Thyroid gland (tissue), 4 donors: ENCODE measurements around the gene STAC2. TPM values are rescaled to one million over a fixed set of nuclear protein-coding genes. Genes with fewer than 3 reads are reported as not detected.

Experiments
- DNase-seq, 2 donors: peaks; one replicate each; pipeline ENCODE4 v3.0.0-alpha.2; 2019
- H3K27ac ChIP-seq, 3 donors: fragments of 200-600 bp; sonication (generic); 1 replicate in 2 of 3; 2 replicates in 1 of 3; pipeline ENCODE4 v1.5.1; 2016 to 2019; ENCODE audit warnings: mild to moderate bottlenecking in 1 of 3, moderate library complexity in 1 of 3
- H3K27me3 ChIP-seq: fragments of 200-600 bp; sonication (generic); one replicate; pipeline ENCODE4 v1.5.1; 2019
- H3K36me3 ChIP-seq, 2 donors: fragments of 200-600 bp; sonication (generic); one replicate each; pipeline ENCODE4 v1.5.1; 2016 to 2019
- H3K4me1 ChIP-seq, 2 donors: fragments of 200-600 bp; sonication (generic); one replicate each; pipeline ENCODE4 v1.5.1; 2017 to 2019
- H3K4me3 ChIP-seq, 3 donors: fragments of 200-600 bp; sonication (generic); replicated peaks in 1 of 3; 1 replicate in 2 of 3; 2 replicates in 1 of 3; pipeline ENCODE4 v1.5.1; 2016; ENCODE audit warnings: mild to moderate bottlenecking in 1 of 3
- H3K9me3 ChIP-seq: fragments of 200-600 bp; sonication (generic); one replicate; pipeline ENCODE4 v1.5.1; 2017
- CTCF ChIP-seq, 6 experiments: fragments of 200-600 bp in 3 of 6; fragments of 450-650 bp in 3 of 6; sonication (generic) in 3 of 6; IDR thresholded peaks; one replicate each; pipeline ENCODE4 v1.5.1; 2016 to 2019; ENCODE audit warnings: antibody characterized with exemption in 6 of 6, mild to moderate bottlenecking in 2 of 6, inconsistent platforms in 1 of 6, moderate library complexity in 1 of 6
- POLR2A ChIP-seq, 2 donors: fragments of 450-650 bp; IDR thresholded peaks; one replicate each; pipeline ENCODE4 v1.6.1; 2017; ENCODE audit warnings: antibody characterized with exemption in 2 of 2, mild to moderate bottlenecking in 2 of 2, moderate library complexity in 1 of 2
- WGBS, 2 donors: methylation state at CpG; one replicate each; pipeline ENCODE4 v1.1.5; 2017; 5-methylcytosine and 5-hydroxymethylcytosine counted together
- intact Hi-C: fragments of 100-400 bp; cut with DNase I; formaldehyde crosslinking; loops from one replicate; pipeline ENCODE4 v1.15.1; 2023
- total RNA-seq, 4 donors: library from RNA; depleted of rRNA; stranded (reverse); fragments of >200 nt; gene quantifications; one replicate each; pipeline ENCODE4 v1.2.3, GENCODE V29; 2016

The STAC2 gene
- total RNA-seq, 4 donors from 2014 or later, result not detected

GRCh38 chr17:39199820-39200069 is 26.0 kb downstream of the STAC2 start:
- Histone ChIP-seq H3K27ac (peak overlapping the region; percentile 96 to 100 (median 96)), H3K4me3 (peak overlapping the region in 2 of 3 donors; percentile 75 to 81), H3K36me3 (peaks cover 33 to 35% of the 10 kb centered on the region in 2 donors), H3K9me3 (no peaks in the 10 kb centered on the region), H3K27me3 (no peaks in the 10 kb centered on the region), H3K4me1 (peaks cover 42 to 47% of the 10 kb centered on the region in 2 donors)
- DNase-seq, result peak; percentile 91 to 92
- 0 to 2% methylated on average over 10 of the region's 10 CpGs for WGBS, 2 donors
- intact Hi-C loops, result no loop called here
- no peak for TF ChIP-seq POLR2A (IDR thresholded peaks at IDR 0.05)
- no peak for TF ChIP-seq CTCF (IDR thresholded peaks at IDR 0.05)

DNA sequence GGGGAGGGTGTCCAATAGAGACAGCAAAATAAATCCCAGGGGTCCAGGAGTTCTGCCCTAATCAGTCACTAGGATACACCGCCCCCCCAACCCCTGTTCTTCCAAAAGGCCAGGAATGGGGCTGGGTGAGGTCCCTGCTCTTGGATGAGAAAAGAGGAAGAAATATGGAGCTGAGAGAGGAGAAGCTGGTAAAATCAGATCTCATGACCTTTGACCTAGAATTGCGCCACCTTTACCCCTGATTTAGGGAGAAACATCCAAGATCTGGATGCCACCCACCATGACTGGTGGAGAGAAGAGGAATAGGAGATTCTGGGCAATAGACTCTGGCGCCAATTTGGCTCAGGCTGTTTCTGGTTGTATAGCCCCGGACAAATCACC is 27.6 kb downstream of the STAC2 start:
- no peak for TF ChIP-seq POLR2A (IDR thresholded peaks at IDR 0.05)
- no peak for TF ChIP-seq CTCF (IDR thresholded peaks at IDR 0.05)
- Histone ChIP-seq H3K4me1 (peaks cover 42 to 50% of the 10 kb centered on the region in 2 donors), H3K27ac (peak overlapping the region in 2 of 3 donors; percentile 56 to 74), H3K36me3 (peaks cover 18 to 19% of the 10 kb centered on the region in 2 donors), H3K4me3 (peak overlapping the region in 1 of 3 donors; percentile 58), H3K9me3 (no peaks in the 10 kb centered on the region), H3K27me3 (no peaks in the 10 kb centered on the region)
- WGBS, 2 donors, result 85 to 94% methylated on average over 4 of the region's 4 CpGs
- no peak for DNase-seq
- intact Hi-C loops, result no loop called here

DNA sequence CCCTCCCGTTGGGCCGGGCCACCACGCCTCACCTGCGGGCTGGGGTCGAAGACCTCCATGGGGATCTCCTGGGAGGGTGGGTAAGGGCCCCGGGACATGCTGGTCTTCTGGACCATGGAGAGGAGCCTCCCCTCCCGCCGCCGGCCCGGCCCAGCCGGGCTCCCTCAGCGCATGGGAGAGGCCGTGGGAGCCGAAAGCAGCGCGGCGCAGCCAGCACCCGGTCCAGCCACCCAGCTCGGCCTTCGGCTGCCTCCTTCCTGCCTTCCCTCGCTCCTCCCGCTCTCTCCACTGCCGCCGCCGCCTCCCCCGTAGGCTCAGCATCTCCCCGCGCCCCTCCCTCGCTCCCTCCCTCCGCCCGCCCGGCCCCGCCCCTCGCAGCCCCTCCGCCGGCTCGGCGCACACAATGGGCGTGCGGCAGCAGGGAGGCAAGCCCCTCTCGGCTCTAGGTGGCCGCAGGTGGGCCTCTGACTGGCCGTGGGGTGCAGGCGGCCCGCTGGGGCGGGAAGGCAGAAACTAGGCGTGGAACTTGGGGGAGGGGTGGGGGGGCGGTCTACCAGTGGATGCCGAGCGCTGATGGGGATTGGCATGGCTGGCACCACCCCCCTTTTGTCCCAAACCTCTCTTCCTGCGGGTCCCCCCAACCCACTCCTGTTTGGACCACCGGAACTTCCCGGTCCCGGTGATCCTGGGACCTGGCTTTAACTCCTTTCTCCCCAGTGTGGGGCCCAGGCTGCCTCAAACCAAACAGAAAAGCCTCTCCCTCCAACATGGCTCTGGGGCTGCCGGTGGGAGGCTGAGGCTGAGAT is 28.2 kb downstream of the STAC2 start, which contains the start of gene CACNB1:
Gene CACNB1 (minus strand): TSS at position 290 of the 806 bp plus-strand sequence. CDS start 174 bp downstream, at position 116.
- peak; percentile 73 to 79 for DNase-seq
- H3K4me1 ChIP-seq, result peaks cover 42 to 50% of the 10 kb centered on the region in 2 donors
- intact Hi-C loops, result no loop called here

GRCh38 chr17:39196808-39197291 is 28.9 kb downstream of the STAC2 start:
- intact Hi-C loops, result no loop called here
- Histone ChIP-seq H3K9me3 (no peaks in the 10 kb centered on the region), H3K27me3 (no peaks in the 10 kb centered on the region), H3K4me1 (peaks cover 42 to 46% of the 10 kb centered on the region in 2 donors), H3K27ac (peak overlapping the region in 2 of 3 donors; percentile 56 to 74), H3K4me3 (peak overlapping the region in 2 of 3 donors; percentile 58 to 89), H3K36me3 (peaks cover 4 to 7% of the 10 kb centered on the region in 2 donors)
- 0% methylated on average over 7 to 16 of the region's 30 CpGs for WGBS, 2 donors
- TF ChIP-seq CTCF (IDR thresholded peaks at IDR 0.05) (no peak), POLR2A (IDR thresholded peaks at IDR 0.05) (no peak)
- DNase-seq, result peak; percentile 52 to 53

More for the DNA sequence above, 28.2 kb downstream of the STAC2 start, which contains the start of gene CACNB1:
- peak within 1 kb of the TSS in 2 of 3 donors; percentile 56 to 74 for H3K27ac ChIP-seq
- H3K36me3 ChIP-seq, result peaks cover 12 to 15% of the 10 kb centered on the region in 2 donors
- TF ChIP-seq CTCF (IDR thresholded peaks at IDR 0.05), result no peak
- TF ChIP-seq POLR2A (IDR thresholded peaks at IDR 0.05), result peak in 1 of 2 donors; percentile 67
- H3K4me3 ChIP-seq, result peak within 1 kb of the TSS in 2 of 3 donors; percentile 58 to 89
- no peaks in the 10 kb centered on the region for H3K9me3 ChIP-seq
- no peaks in the 10 kb centered on the region for H3K27me3 ChIP-seq
- WGBS, 2 donors, result 1 to 3% methylated on average over 7 to 35 of the region's 55 CpGs
